Measurements from ENCODE around the gene UBQLN1.

UBQLN1 gene

GRCh38 chr9:83688921-83689320, 18.8 kb downstream of the UBQLN1 start:
- DNase-seq, result no peak

GRCh38 chr9:83681490-83681889, 26.3 kb downstream of the UBQLN1 start:
- no peak for DNase-seq

GRCh38 chr9:83680233-83680632, 27.5 kb downstream of the UBQLN1 start:
- DNase-seq, result no peak

GRCh38 chr9:83677596-83677995, 30.2 kb downstream of the UBQLN1 start:
- DNase-seq, result no peak

GRCh38 chr9:83675466-83675865, 32.3 kb downstream of the UBQLN1 start:
- DNase-seq, result no peak

GRCh38 chr9:83671451-83671850, 36.3 kb downstream of the UBQLN1 start:
- no peak for DNase-seq

- no peak for DNase-seq
These were observed 37.4 kb downstream of the UBQLN1 start for GRCh38 chr9:83670381-83670780.

- no peak for DNase-seq
These were observed 38.7 kb downstream of the UBQLN1 start for GRCh38 chr9:83669067-83669466.

- no peak for DNase-seq
These were observed 42.1 kb downstream of the UBQLN1 start for GRCh38 chr9:83665580-83666200.

- no peak for DNase-seq
These were observed 44.8 kb downstream of the UBQLN1 start for GRCh38 chr9:83662933-83663332.

GRCh38 chr9:83656952-83657351, 50.8 kb downstream of the UBQLN1 start:
- DNase-seq, result no peak

GRCh38 chr9:83656032-83656680, 51.6 kb downstream of the UBQLN1 start:
- no peak for DNase-seq

GRCh38 chr9:83655433-83655832, 52.3 kb downstream of the UBQLN1 start:
- no peak for DNase-seq

- no peak for DNase-seq
These were observed 55.3 kb downstream of the UBQLN1 start for GRCh38 chr9:83652433-83652832.

GRCh38 chr9:83651558-83651957, 56.2 kb downstream of the UBQLN1 start:
- DNase-seq, result no peak

- no peak for DNase-seq
These were observed 58.2 kb downstream of the UBQLN1 start for GRCh38 chr9:83649515-83649914.

GRCh38 chr9:83649080-83649479, 58.7 kb downstream of the UBQLN1 start:
- DNase-seq, result peak; percentile 65 to 73

GRCh38 chr9:83646500-83647239, 61.1 kb downstream of the UBQLN1 start:
- DNase-seq, result no peak

GRCh38 chr9:83642793-83643192, 65.0 kb downstream of the UBQLN1 start:
- DNase-seq, result no peak

GRCh38 chr9:83639266-83639665, 68.5 kb downstream of the UBQLN1 start:
- DNase-seq, result no peak

- DNase-seq, result no peak
These were observed 70.4 kb downstream of the UBQLN1 start for GRCh38 chr9:83637389-83637788.

- DNase-seq, result no peak
These were observed 70.9 kb downstream of the UBQLN1 start for GRCh38 chr9:83636813-83637212.

- no peak for DNase-seq
These were observed 74.1 kb downstream of the UBQLN1 start for GRCh38 chr9:83633676-83634075.

- no peak for DNase-seq
These were observed 74.5 kb downstream of the UBQLN1 start for GRCh38 chr9:83633255-83633654.
